GM12878 (cell line): Measurements from ENCODE around the gene ARL4D. TPM values are rescaled to one million over a fixed set of nuclear protein-coding genes. Genes with fewer than 3 reads are reported as not detected.

ENCODE experiments used
- BMI1 ChIP-seq: fragments of 450-650 bp; IDR thresholded peaks from 2 replicates; pipeline ENCODE4 v1.6.1; 2016; ENCODE audit warnings: mild to moderate bottlenecking, moderate library complexity, borderline replicate concordance
- ESRRA ChIP-seq: IDR thresholded peaks from 2 replicates; pipeline ENCODE4 v1.6.1; 2012; ENCODE audit warnings: mild to moderate bottlenecking, low read length, improper control_type of control experiment
- ETV6 ChIP-seq, 2 experiments: fragments of 450-650 bp in 1 of 2; IDR thresholded peaks in 1 of 2; conservative IDR thresholded peaks in 1 of 2; 2 replicates each; pipeline ENCODE4 v1.6.1; 2014; ENCODE audit warnings: antibody characterized with exemption in 1 of 2, borderline replicate concordance in 1 of 2, low read depth in 1 of 2, mild to moderate bottlenecking in 1 of 2, moderate library complexity in 1 of 2
- IKZF1 ChIP-seq: fragments of 450-650 bp; conservative IDR thresholded peaks from 2 replicates; pipeline ENCODE4 v1.6.1; 2017; ENCODE audit warnings: antibody characterized with exemption, mild to moderate bottlenecking
- PBX3 ChIP-seq: IDR thresholded peaks from 2 replicates; pipeline ENCODE4 v1.6.1; 2011; ENCODE audit warnings: mild to moderate bottlenecking, low read depth, low read length, moderate library complexity; ENCODE audit not compliant: insufficient replicate concordance
- PKNOX1 ChIP-seq: fragments of 450-650 bp; IDR thresholded peaks from 2 replicates; pipeline ENCODE4 v1.6.1; 2016; ENCODE audit warnings: mild to moderate bottlenecking
- POLR2AphosphoS2 ChIP-seq: IDR thresholded peaks from 2 replicates; pipeline ENCODE4 v1.6.1; 2011; ENCODE audit warnings: low read depth, mild to moderate bottlenecking, low read length, improper control_type of control experiment, moderate library complexity
- SKIL ChIP-seq: fragments of 450-650 bp; IDR thresholded peaks from 2 replicates; pipeline ENCODE4 v1.6.1; 2017; ENCODE audit warnings: mild to moderate bottlenecking, low read depth, inconsistent platforms; ENCODE audit not compliant: poor library complexity, severe bottlenecking
- SMAD5 ChIP-seq: IDR thresholded peaks from 2 replicates; pipeline ENCODE4 v1.6.1; 2016; ENCODE audit warnings: antibody characterized with exemption, low read depth
- SUPT20H ChIP-seq: IDR thresholded peaks from 2 replicates; pipeline ENCODE4 v1.6.1; 2011; ENCODE audit warnings: low read depth, mild to moderate bottlenecking, low read length, moderate library complexity, borderline replicate concordance; ENCODE audit not compliant: control insufficient read depth
- TCF7 ChIP-seq: IDR thresholded peaks from 2 replicates; pipeline ENCODE4 v1.6.1; 2014; ENCODE audit warnings: antibody characterized with exemption, borderline replicate concordance
- WRNIP1 ChIP-seq: IDR thresholded peaks from 2 replicates; pipeline ENCODE4 v1.6.1; 2011; ENCODE audit warnings: low read depth, low read length, improper control_type of control experiment, borderline replicate concordance
- ZBTB11 ChIP-seq: fragments of 450-650 bp; formaldehyde crosslinking; IDR thresholded peaks from 2 replicates; pipeline ENCODE4 v1.5.0; 2022; ENCODE audit warnings: mild to moderate bottlenecking, missing genetic modification characterization
- ZSCAN29 ChIP-seq: fragments of 450-650 bp; IDR thresholded peaks from 2 replicates; pipeline ENCODE4 v1.6.1; 2017; ENCODE audit warnings: mild to moderate bottlenecking, moderate library complexity
- polyA plus RNA-seq, 11 experiments: library from polyadenylated mRNA; depleted of rRNA in 4 of 11; unstranded in 6 of 11; stranded (reverse) in 5 of 11; fragments of >200 nt; fragmentation: Nextera tagmentation in 4 of 11; fragmentation: Illumina TruSeq in 1 of 11; extraction: Ambion mirVana in 4 of 11; extraction: Trizol in 1 of 11; gene quantifications; 1 replicate in 1 of 11; 2 replicates in 10 of 11; pipeline versions ENCODE4 v1.2.1 to v1.2.3, GENCODE V29; 2011 to 2016; ENCODE audit warnings: inconsistent platforms in 2 of 11, missing spikeins in 2 of 11, low read depth in 1 of 11
- total RNA-seq, 4 experiments: library from RNA; depleted of rRNA in 3 of 4; stranded (reverse); fragments of >200 nt in 3 of 4; fragmentation: Illumina TruSeq in 1 of 4; extraction: Trizol in 1 of 4; gene quantifications; 2 replicates each; pipeline versions ENCODE4 v1.2.1 to v1.2.3, GENCODE V29; 2013 to 2021
- TF ChIP-seq, protein P1 (sequence below): fragments of 450-650 bp; formaldehyde crosslinking; IDR thresholded peaks from 2 replicates; pipeline ENCODE4 v1.4.0; 2022; ENCODE audit warnings: mild to moderate bottlenecking, moderate library complexity

Gene ARL4D
- total and polyA plus RNA-seq, 10 of the 15 experiments (the other 5 are each of a cell fraction or from before 2014, with no cell fraction given) = 0.10 to 1.5 (median 0.75) TPM

GRCh38 chr17:43360739-43361505, 37.9 kb upstream of the ARL4D start (continued):
- TF ChIP-seq ETV6 (conservative IDR thresholded peaks at IDR 0.05 in 1 of 2, IDR thresholded peaks at IDR 0.05 in 1 of 2; ENCODE audit: borderline replicate concordance in 1 of 2, low read depth in 1 of 2) (peak in 1 of 2 experiments; percentile 83; a peak in 2 of 4 replicates), SUPT20H (no peak), SMAD5 (peak; percentile 100), WRNIP1 (peak; percentile 99; the same call in 1 of the 2 replicates), IKZF1 (peak; percentile 84), PKNOX1 (peak; percentile 38; the same call in 1 of the 2 replicates), SKIL (peak; percentile 63), POLR2AphosphoS2 (peak; percentile 100), ZSCAN29 (peak; percentile 99), ESRRA (no peak; the same call in 1 of the 2 replicates), PBX3 (peak; percentile 88), BMI1 (peak; percentile 98), ZBTB11 (CRISPR knock-in tag) (peak; percentile 86), TCF7 (peak; percentile 91)
- TF ChIP-seq, protein P1, sequence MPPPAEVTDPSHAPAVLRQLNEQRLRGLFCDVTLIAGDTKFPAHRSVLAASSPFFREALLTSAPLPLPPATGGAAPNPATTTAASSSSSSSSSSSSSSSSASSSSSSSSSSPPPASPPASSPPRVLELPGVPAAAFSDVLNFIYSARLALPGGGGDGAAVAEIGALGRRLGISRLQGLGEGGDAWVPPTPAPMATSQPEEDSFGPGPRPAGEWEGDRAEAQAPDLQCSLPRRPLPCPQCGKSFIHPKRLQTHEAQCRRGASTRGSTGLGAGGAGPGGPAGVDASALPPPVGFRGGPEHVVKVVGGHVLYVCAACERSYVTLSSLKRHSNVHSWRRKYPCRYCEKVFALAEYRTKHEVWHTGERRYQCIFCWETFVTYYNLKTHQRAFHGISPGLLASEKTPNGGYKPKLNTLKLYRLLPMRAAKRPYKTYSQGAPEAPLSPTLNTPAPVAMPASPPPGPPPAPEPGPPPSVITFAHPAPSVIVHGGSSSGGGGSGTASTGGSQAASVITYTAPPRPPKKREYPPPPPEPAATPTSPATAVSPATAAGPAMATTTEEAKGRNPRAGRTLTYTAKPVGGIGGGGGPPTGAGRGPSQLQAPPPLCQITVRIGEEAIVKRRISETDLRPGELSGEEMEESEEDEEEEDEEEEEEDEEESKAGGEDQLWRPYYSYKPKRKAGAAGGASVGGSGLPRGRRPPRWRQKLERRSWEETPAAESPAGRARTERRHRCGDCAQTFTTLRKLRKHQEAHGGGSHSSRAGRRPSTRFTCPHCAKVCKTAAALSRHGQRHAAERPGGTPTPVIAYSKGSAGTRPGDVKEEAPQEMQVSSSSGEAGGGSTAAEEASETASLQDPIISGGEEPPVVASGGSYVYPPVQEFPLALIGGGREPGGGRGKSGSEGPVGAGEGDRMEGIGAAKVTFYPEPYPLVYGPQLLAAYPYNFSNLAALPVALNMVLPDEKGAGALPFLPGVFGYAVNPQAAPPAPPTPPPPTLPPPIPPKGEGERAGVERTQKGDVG (CRISPR knock-in tag) = peak; percentile 100
